Neural crest cell (in vitro differentiated cells): ENCODE results near the gene UBE2Q1. TPM values are rescaled to one million over a fixed set of nuclear protein-coding genes. Genes with fewer than 3 reads are reported as not detected.

Experiments
- DNase-seq: peaks from one replicate; pipeline ENCODE4 v3.0.0; 2021; ENCODE audit warnings: low read depth, mixed read lengths, low spot score
- H3K27ac Mint-ChIP-seq: one replicate; pipeline ENCODE4 v1.8.0; 2021; ENCODE audit warnings: mild to moderate bottlenecking, mixed read lengths; ENCODE audit not compliant: unreplicated experiment
- H3K27me3 Mint-ChIP-seq: 2 replicates; pipeline ENCODE4 v1.8.0; 2021; ENCODE audit warnings: low read depth, mild to moderate bottlenecking, mixed read lengths
- H3K36me3 Mint-ChIP-seq: 2 replicates; pipeline ENCODE4 v1.8.0; 2021; ENCODE audit warnings: low read depth, mild to moderate bottlenecking, mixed read lengths
- H3K4me1 Mint-ChIP-seq: 2 replicates; pipeline ENCODE4 v1.8.0; 2021; ENCODE audit warnings: mixed read lengths
- H3K4me3 Mint-ChIP-seq: one replicate; pipeline ENCODE4 v1.8.0; 2021; ENCODE audit warnings: mild to moderate bottlenecking, mixed read lengths
- H3K9me3 Mint-ChIP-seq: 2 replicates; pipeline ENCODE4 v1.8.0; 2021; ENCODE audit warnings: mixed read lengths
- CTCF ChIP-seq: fragments of 200-600 bp; sonication (generic); conservative IDR thresholded peaks from 2 replicates; pipeline ENCODE4 v1.5.0; 2021; ENCODE audit warnings: antibody characterized with exemption, mild to moderate bottlenecking
- total RNA-seq: library from RNA; stranded (reverse); gene quantifications from 2 replicates; pipeline ENCODE4 v1.2.1, GENCODE V29; 2021

UBE2Q1 gene
- total RNA-seq, 1 donor from 2014 or later, result 94.3 TPM

- H3K9me3 Mint-ChIP-seq, result no peaks in the 10 kb centered on the region
- DNase-seq, result no peak
- no peak overlapping the region for H3K4me3 Mint-ChIP-seq
- H3K36me3 Mint-ChIP-seq, result peaks cover 7% of the 10 kb centered on the region
- TF ChIP-seq CTCF, result no peak
- no peaks in the 10 kb centered on the region for H3K27me3 Mint-ChIP-seq
- H3K27ac Mint-ChIP-seq, result no peak overlapping the region
- peaks cover 18% of the 10 kb centered on the region for H3K4me1 Mint-ChIP-seq
Observed at GRCh38 chr1:154578058-154578418, 19.6 kb upstream of the UBE2Q1 start.

GRCh38 chr1:154577346-154578057 is 19.0 kb upstream of the UBE2Q1 start:
- peaks cover 7% of the 10 kb centered on the region for H3K36me3 Mint-ChIP-seq

GRCh38 chr1:154575951-154576566 is 17.6 kb upstream of the UBE2Q1 start:
- no peak for TF ChIP-seq CTCF

More at GRCh38 chr1:154577346-154578057, 19.0 kb upstream of the UBE2Q1 start:
- peaks cover 18% of the 10 kb centered on the region for H3K4me1 Mint-ChIP-seq
- H3K27ac Mint-ChIP-seq, result peak overlapping the region; percentile 27
- no peak overlapping the region for H3K4me3 Mint-ChIP-seq
- no peak for DNase-seq
- H3K9me3 Mint-ChIP-seq, result no peaks in the 10 kb centered on the region
- no peak for TF ChIP-seq CTCF
- no peaks in the 10 kb centered on the region for H3K27me3 Mint-ChIP-seq

GRCh38 chr1:154575147-154575927 is 16.9 kb upstream of the UBE2Q1 start:
- no peak for DNase-seq
- Mint-ChIP-seq H3K4me3 (peak overlapping the region; percentile 50), H3K4me1 (peaks cover 18% of the 10 kb centered on the region), H3K9me3 (no peaks in the 10 kb centered on the region), H3K36me3 (peaks cover 14% of the 10 kb centered on the region), H3K27ac (no peak overlapping the region), H3K27me3 (no peaks in the 10 kb centered on the region)
- no peak for TF ChIP-seq CTCF

More at GRCh38 chr1:154575951-154576566, 17.6 kb upstream of the UBE2Q1 start:
- DNase-seq, result no peak
- H3K27me3 Mint-ChIP-seq, result no peaks in the 10 kb centered on the region
- no peak overlapping the region for H3K27ac Mint-ChIP-seq
- H3K4me1 Mint-ChIP-seq, result peaks cover 18% of the 10 kb centered on the region
- H3K36me3 Mint-ChIP-seq, result peaks cover 13% of the 10 kb centered on the region
- no peaks in the 10 kb centered on the region for H3K9me3 Mint-ChIP-seq
- peak overlapping the region; percentile 50 for H3K4me3 Mint-ChIP-seq

GRCh38 chr1:154574716-154575115 is 16.3 kb upstream of the UBE2Q1 start:
- no peaks in the 10 kb centered on the region for H3K9me3 Mint-ChIP-seq
- H3K36me3 Mint-ChIP-seq, result peaks cover 14% of the 10 kb centered on the region
- no peak overlapping the region for H3K4me3 Mint-ChIP-seq
- TF ChIP-seq CTCF, result no peak
- H3K27ac Mint-ChIP-seq, result no peak overlapping the region
- DNase-seq, result no peak
- no peaks in the 10 kb centered on the region for H3K27me3 Mint-ChIP-seq
- peaks cover 16% of the 10 kb centered on the region for H3K4me1 Mint-ChIP-seq
